Smooth muscle cell (in vitro differentiated cells): ENCODE results near the gene VASN. TPM values are rescaled to one million over a fixed set of nuclear protein-coding genes. Genes with fewer than 3 reads are reported as not detected.
A peak's percentile ranks its signal among the peaks of the same experiment; 100 is the strongest.

ENCODE experiments used
- DNase-seq: peaks from one replicate; lab custom pipeline; 2025; ENCODE audit not compliant: unreplicated experiment; lab: John Stamatoyannopoulos, UW
- H2AFZ ChIP-seq: fragments of 200-600 bp; sonication (generic); 2 replicates; pipeline ENCODE4 v1.6.0; 2016; ENCODE audit warnings: antibody characterized with exemption, low read depth, mild to moderate bottlenecking
- H3F3A ChIP-seq: fragments of 200-600 bp; sonication (generic); 2 replicates; pipeline ENCODE4 v1.6.0; 2017; ENCODE audit warnings: antibody characterized with exemption, low read depth
- H3K27ac ChIP-seq: fragments of 200-600 bp; sonication (generic); 2 replicates; pipeline ENCODE4 v1.5.1; 2016; ENCODE audit warnings: low read depth, mild to moderate bottlenecking
- H3K27me3 ChIP-seq: fragments of 200-600 bp; sonication (generic); 2 replicates; pipeline ENCODE4 v1.6.1; 2016; ENCODE audit warnings: low read depth, mild to moderate bottlenecking
- H3K36me3 ChIP-seq: fragments of 200-600 bp; sonication (generic); 2 replicates; pipeline ENCODE4 v1.5.1; 2016; ENCODE audit warnings: low read depth
- H3K4me1 ChIP-seq: fragments of 200-600 bp; sonication (generic); 2 replicates; pipeline ENCODE4 v1.5.1; 2016; ENCODE audit warnings: low read depth
- H3K4me2 ChIP-seq: fragments of 200-600 bp; sonication (generic); 2 replicates; pipeline ENCODE4 v1.6.0; 2016; ENCODE audit warnings: mild to moderate bottlenecking
- H3K4me3 ChIP-seq: fragments of 200-600 bp; sonication (generic); 2 replicates; pipeline ENCODE4 v1.5.1; 2016; ENCODE audit warnings: mild to moderate bottlenecking
- H3K79me2 ChIP-seq: fragments of 200-600 bp; sonication (generic); 2 replicates; pipeline ENCODE4 v1.6.0; 2016; ENCODE audit warnings: low read depth, mild to moderate bottlenecking
- H3K9ac ChIP-seq: fragments of 200-600 bp; sonication (generic); 2 replicates; pipeline ENCODE4 v1.6.0; 2016; ENCODE audit warnings: low read depth
- H3K9me3 ChIP-seq: fragments of 200-600 bp; sonication (generic); replicated peaks from 2 replicates; pipeline ENCODE4 v1.5.1; 2016; ENCODE audit warnings: low read depth
- H4K20me1 ChIP-seq: fragments of 200-600 bp; sonication (generic); 2 replicates; pipeline ENCODE4 v1.6.0; 2016; ENCODE audit warnings: low read depth
- whole genome bisulfite sequencing: methylation state at CpG from one replicate; pipeline ENCODE4 v1.1.7; 2016; ENCODE audit warnings: low lambda C conversion rate; 5-methylcytosine and 5-hydroxymethylcytosine counted together
- polyA plus RNA-seq: library from polyadenylated mRNA; unstranded; fragments of >200 nt; fragmentation: Nextera tagmentation; extraction: Ambion mirVana; gene quantifications from 2 replicates; pipeline ENCODE4 v1.2.1, GENCODE V29; 2016
- total RNA-seq: library from RNA; depleted of rRNA; stranded (reverse); fragments of >200 nt; gene quantifications from 2 replicates; pipeline ENCODE4 v1.2.3, GENCODE V29; 2014
- TF ChIP-seq, protein P1 (sequence below): fragments of 200-600 bp; sonication (generic); IDR thresholded peaks from 2 replicates; pipeline ENCODE4 v1.5.1; 2017; ENCODE audit warnings: borderline replicate concordance, mild to moderate bottlenecking, antibody characterized with exemption; ENCODE audit not compliant: insufficient read depth, poor library complexity, severe bottlenecking

Gene VASN
- total and polyA plus RNA-seq, 2 experiments from 2014 or later, result 30.0 to 150 TPM

GRCh38 chr16:4385789-4386450 lies 14.3 kb downstream of the VASN start:
- H3K4me3 ChIP-seq, result no peak overlapping the region
- peak overlapping the region; percentile 34 for H3K4me2 ChIP-seq
- WGBS, result 60% methylated on average over 11 of the region's 11 CpGs
- no peak overlapping the region for H3K9ac ChIP-seq
- H3F3A ChIP-seq, result peaks cover 16% of the 10 kb centered on the region
- peak overlapping the region; percentile 38 for H3K27ac ChIP-seq
- no peak for DNase-seq
- peaks cover 20% of the 10 kb centered on the region for H3K4me1 ChIP-seq
- peaks cover 45% of the 10 kb centered on the region for H4K20me1 ChIP-seq
- no peaks in the 10 kb centered on the region for H3K27me3 ChIP-seq
- no peaks in the 10 kb centered on the region for H3K36me3 ChIP-seq
- H2AFZ ChIP-seq, result no peak overlapping the region
- TF ChIP-seq, protein P1, sequence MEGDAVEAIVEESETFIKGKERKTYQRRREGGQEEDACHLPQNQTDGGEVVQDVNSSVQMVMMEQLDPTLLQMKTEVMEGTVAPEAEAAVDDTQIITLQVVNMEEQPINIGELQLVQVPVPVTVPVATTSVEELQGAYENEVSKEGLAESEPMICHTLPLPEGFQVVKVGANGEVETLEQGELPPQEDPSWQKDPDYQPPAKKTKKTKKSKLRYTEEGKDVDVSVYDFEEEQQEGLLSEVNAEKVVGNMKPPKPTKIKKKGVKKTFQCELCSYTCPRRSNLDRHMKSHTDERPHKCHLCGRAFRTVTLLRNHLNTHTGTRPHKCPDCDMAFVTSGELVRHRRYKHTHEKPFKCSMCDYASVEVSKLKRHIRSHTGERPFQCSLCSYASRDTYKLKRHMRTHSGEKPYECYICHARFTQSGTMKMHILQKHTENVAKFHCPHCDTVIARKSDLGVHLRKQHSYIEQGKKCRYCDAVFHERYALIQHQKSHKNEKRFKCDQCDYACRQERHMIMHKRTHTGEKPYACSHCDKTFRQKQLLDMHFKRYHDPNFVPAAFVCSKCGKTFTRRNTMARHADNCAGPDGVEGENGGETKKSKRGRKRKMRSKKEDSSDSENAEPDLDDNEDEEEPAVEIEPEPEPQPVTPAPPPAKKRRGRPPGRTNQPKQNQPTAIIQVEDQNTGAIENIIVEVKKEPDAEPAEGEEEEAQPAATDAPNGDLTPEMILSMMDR, result no peak
- no peaks in the 10 kb centered on the region for H3K79me2 ChIP-seq
- H3K9me3 ChIP-seq, result no peaks in the 10 kb centered on the region

GRCh38 chr16:4386451-4386805 lies 14.8 kb downstream of the VASN start:
- TF ChIP-seq, protein P1, result no peak
- peaks cover 16% of the 10 kb centered on the region for H3F3A ChIP-seq
- H2AFZ ChIP-seq, result no peak overlapping the region
- H3K4me3 ChIP-seq, result no peak overlapping the region
- peaks cover 21% of the 10 kb centered on the region for H3K4me1 ChIP-seq
- H3K79me2 ChIP-seq, result no peaks in the 10 kb centered on the region
- peak overlapping the region; percentile 38 for H3K27ac ChIP-seq
- no peaks in the 10 kb centered on the region for H3K27me3 ChIP-seq
- H3K9me3 ChIP-seq, result no peaks in the 10 kb centered on the region
- H3K9ac ChIP-seq, result no peak overlapping the region
- H3K4me2 ChIP-seq, result peak overlapping the region; percentile 34
- H3K36me3 ChIP-seq, result no peaks in the 10 kb centered on the region
- H4K20me1 ChIP-seq, result peaks cover 40% of the 10 kb centered on the region
- no peak for DNase-seq
- WGBS, result 53% methylated on average over 8 of the region's 8 CpGs

- no peak for DNase-seq
- Histone ChIP-seq H3K27ac (peak overlapping the region; percentile 38), H3K4me1 (peaks cover 27% of the 10 kb centered on the region), H3F3A (peaks cover 16% of the 10 kb centered on the region), H3K4me2 (peak overlapping the region; percentile 21), H3K4me3 (no peak overlapping the region), H3K79me2 (no peaks in the 10 kb centered on the region), H3K9me3 (no peaks in the 10 kb centered on the region), H4K20me1 (peaks cover 34% of the 10 kb centered on the region), H3K36me3 (no peaks in the 10 kb centered on the region), H2AFZ (no peak overlapping the region), H3K27me3 (no peaks in the 10 kb centered on the region), H3K9ac (no peak overlapping the region)
- TF ChIP-seq, protein P1, result no peak
- WGBS, result 28% methylated on average over 8 of the region's 10 CpGs
Measured at GRCh38 chr16:4386951-4387565, 15.4 kb downstream of the VASN start.
